ENCODE measurements around the gene RFX3.

Gene RFX3

GRCh38 chr9:3525836-3526164 is at the start of gene RFX3:
Gene RFX3 (minus strand): TSS chr9:3526001. CDS start chr9:3395588, 130,413 bp downstream.
- H3K4me1 ChIP-seq (ENCODE audit: low read depth, poor library complexity, severe bottlenecking) = peaks cover 56% of the 10 kb centered on the region
- H3K79me2 ChIP-seq (ENCODE audit: insufficient read depth, low read depth) = peaks cover 48% of the 10 kb centered on the region; the same call in 1 of the 2 replicates

DNA sequence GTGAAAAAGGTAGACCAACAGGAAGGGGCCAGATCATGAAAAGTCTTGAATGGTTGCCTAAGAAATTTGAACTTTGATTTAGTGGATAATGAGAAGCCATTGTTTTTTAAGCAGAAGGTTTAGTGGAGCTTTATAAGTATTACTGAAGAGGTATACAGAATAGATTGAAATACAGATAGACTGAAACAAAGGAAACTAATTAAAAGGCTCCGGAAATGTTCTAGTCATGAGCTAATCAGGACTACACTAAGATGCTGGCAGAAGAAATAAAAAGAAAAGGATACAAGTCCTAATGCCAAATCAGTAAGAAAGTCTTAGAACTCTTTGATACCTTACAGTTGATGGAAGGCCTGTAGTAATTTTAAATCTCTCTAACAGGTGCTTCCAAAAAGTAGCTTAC is 45.7 kb upstream of the RFX3 start:
- Histone ChIP-seq H3K9ac (no peak overlapping the region), H3K4me3 (IDR thresholded peaks at IDR 0.05; ENCODE audit: insufficient read depth, low read depth, low read length) (no peak overlapping the region), H3K27ac (no peak overlapping the region), H3K79me2 (ENCODE audit: insufficient read depth, low read depth) (no peaks in the 10 kb centered on the region), H3K4me2 (no peak overlapping the region), H2AFZ (ENCODE audit: low read depth) (no peak overlapping the region), H3K4me1 (ENCODE audit: low read depth, poor library complexity, severe bottlenecking) (peaks cover 17% of the 10 kb centered on the region), H3K27me3 (ENCODE audit: insufficient read depth, low read depth) (no peaks in the 10 kb centered on the region), H4K20me1 (ENCODE audit: insufficient read depth) (no peaks in the 10 kb centered on the region), H3K36me3 (ENCODE audit: insufficient read depth) (no peaks in the 10 kb centered on the region)
- TF ChIP-seq, protein P1, sequence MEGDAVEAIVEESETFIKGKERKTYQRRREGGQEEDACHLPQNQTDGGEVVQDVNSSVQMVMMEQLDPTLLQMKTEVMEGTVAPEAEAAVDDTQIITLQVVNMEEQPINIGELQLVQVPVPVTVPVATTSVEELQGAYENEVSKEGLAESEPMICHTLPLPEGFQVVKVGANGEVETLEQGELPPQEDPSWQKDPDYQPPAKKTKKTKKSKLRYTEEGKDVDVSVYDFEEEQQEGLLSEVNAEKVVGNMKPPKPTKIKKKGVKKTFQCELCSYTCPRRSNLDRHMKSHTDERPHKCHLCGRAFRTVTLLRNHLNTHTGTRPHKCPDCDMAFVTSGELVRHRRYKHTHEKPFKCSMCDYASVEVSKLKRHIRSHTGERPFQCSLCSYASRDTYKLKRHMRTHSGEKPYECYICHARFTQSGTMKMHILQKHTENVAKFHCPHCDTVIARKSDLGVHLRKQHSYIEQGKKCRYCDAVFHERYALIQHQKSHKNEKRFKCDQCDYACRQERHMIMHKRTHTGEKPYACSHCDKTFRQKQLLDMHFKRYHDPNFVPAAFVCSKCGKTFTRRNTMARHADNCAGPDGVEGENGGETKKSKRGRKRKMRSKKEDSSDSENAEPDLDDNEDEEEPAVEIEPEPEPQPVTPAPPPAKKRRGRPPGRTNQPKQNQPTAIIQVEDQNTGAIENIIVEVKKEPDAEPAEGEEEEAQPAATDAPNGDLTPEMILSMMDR (conservative IDR thresholded peaks at IDR 0.05; ENCODE audit: low read depth, low read length) = no peak

More at GRCh38 chr9:3525836-3526164, at the start of gene RFX3:
- H4K20me1 ChIP-seq (ENCODE audit: insufficient read depth) = no peaks in the 10 kb centered on the region
- H3K27me3 ChIP-seq (ENCODE audit: insufficient read depth, low read depth) = no peaks in the 10 kb centered on the region
- peak within 1 kb of the TSS; percentile 81 for H3K4me2 ChIP-seq
- H3K36me3 ChIP-seq (ENCODE audit: insufficient read depth) = no peaks in the 10 kb centered on the region
- TF ChIP-seq, protein P1 (conservative IDR thresholded peaks at IDR 0.05; ENCODE audit: low read depth, low read length) = no peak
- no peak within 1 kb of the TSS for H3K4me3 ChIP-seq (IDR thresholded peaks at IDR 0.05; ENCODE audit: insufficient read depth, low read depth, low read length)
- peak within 1 kb of the TSS; percentile 100 for H3K27ac ChIP-seq
- H3K9ac ChIP-seq = peak within 1 kb of the TSS; percentile 100
- H2AFZ ChIP-seq (ENCODE audit: low read depth) = peak within 1 kb of the TSS; percentile 69

DNA sequence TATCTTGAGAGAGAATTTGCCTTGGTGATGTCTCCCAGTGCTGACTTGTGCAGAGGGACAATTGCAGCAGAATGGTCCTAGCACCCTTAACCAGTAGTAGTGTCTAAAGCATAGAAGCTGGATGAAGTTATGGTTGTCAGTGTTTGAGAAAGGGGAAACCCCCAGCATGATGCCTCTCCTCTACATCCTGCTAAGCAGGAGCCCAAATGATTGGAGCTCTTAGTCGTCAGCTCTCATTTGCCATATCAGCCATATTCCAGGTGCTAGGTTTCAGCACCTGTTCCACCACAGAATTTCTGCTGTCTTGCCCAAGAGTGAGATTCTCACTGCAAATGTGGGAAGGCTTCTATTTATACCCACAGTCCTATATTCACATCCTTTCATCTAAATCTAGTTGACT is 43.7 kb upstream of the RFX3 start:
- TF ChIP-seq, protein P1 (conservative IDR thresholded peaks at IDR 0.05; ENCODE audit: low read depth, low read length) = no peak
- 0 out of 2 replicates have a peak overlapping the region, but pooled peaks have one; percentile 19 for H3K4me2 ChIP-seq

DNA sequence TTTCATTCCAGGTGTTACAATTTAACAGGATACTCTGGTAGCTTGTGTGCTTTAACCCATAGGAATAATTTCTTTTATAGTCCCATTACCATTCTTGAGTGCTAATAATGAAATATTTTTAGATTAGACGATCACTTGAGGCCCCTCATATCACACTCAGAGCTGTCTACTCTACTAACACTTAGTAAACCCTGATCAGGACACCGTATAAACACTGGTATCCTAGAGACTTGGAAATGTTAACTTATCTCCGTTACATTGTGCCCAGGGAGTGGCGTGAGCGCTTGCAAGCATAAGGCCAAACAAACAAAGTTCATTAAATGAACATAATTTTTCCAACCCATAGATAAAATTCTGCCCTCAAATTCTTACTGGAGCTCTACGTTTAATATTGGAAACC is 42.2 kb upstream of the RFX3 start:
- Histone ChIP-seq H4K20me1 (ENCODE audit: insufficient read depth) (no peaks in the 10 kb centered on the region), H3K36me3 (ENCODE audit: insufficient read depth) (no peaks in the 10 kb centered on the region), H3K4me3 (IDR thresholded peaks at IDR 0.05; ENCODE audit: insufficient read depth, low read depth, low read length) (no peak overlapping the region), H3K27ac (no peak overlapping the region), H3K4me1 (ENCODE audit: low read depth, poor library complexity, severe bottlenecking) (peaks cover 17% of the 10 kb centered on the region), H3K9ac (no peak overlapping the region), H3K79me2 (ENCODE audit: insufficient read depth, low read depth) (no peaks in the 10 kb centered on the region), H3K4me2 (no peak overlapping the region), H3K27me3 (ENCODE audit: insufficient read depth, low read depth) (no peaks in the 10 kb centered on the region), H2AFZ (ENCODE audit: low read depth) (no peak overlapping the region)
- TF ChIP-seq, protein P1 (conservative IDR thresholded peaks at IDR 0.05; ENCODE audit: low read depth, low read length) = no peak

More for the DNA sequence above, 43.7 kb upstream of the RFX3 start:
- Histone ChIP-seq H2AFZ (ENCODE audit: low read depth) (no peak overlapping the region), H3K4me3 (IDR thresholded peaks at IDR 0.05; ENCODE audit: insufficient read depth, low read depth, low read length) (no peak overlapping the region), H4K20me1 (ENCODE audit: insufficient read depth) (no peaks in the 10 kb centered on the region), H3K36me3 (ENCODE audit: insufficient read depth) (no peaks in the 10 kb centered on the region), H3K27ac (no peak overlapping the region), H3K27me3 (ENCODE audit: insufficient read depth, low read depth) (no peaks in the 10 kb centered on the region), H3K79me2 (ENCODE audit: insufficient read depth, low read depth) (no peaks in the 10 kb centered on the region), H3K9ac (no peak overlapping the region), H3K4me1 (ENCODE audit: low read depth, poor library complexity, severe bottlenecking) (peaks cover 17% of the 10 kb centered on the region)

Measured in KMS-11 (cell line).